ENCODE measurements around the gene PTPRN2.

DNA sequence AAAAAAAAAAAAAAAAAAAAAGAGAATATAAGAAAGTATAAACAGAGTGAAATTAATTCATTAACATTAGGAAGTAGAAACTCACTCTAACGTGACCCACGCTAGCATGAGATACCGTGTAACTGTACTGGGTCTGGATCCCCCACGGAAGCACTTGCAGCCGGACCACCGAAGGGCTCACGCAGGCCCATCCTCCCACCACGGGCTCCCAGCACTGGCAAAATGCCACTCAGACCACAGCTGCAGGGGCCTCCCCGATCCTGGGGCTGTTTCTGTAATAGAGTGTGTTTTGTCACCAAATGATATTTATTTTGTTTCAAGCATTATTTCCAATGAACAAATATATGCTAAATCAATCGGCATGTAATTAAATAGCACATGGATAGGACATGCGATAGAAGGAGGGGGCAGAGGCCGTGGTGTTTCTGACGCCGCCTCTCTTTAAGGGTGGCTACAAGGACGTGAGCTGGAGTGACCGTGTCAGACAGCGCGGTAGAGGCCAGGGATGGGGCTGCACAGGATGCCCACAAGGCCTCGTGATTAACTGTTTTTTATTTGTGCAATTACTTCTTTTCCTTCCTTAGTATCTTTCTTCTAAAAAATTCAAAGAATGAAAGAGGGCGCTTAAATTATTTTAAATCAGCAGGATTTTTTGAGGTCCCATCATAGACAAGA, 568.5 kb downstream of the PTPRN2 start:
- TF ChIP-seq, protein P1, sequence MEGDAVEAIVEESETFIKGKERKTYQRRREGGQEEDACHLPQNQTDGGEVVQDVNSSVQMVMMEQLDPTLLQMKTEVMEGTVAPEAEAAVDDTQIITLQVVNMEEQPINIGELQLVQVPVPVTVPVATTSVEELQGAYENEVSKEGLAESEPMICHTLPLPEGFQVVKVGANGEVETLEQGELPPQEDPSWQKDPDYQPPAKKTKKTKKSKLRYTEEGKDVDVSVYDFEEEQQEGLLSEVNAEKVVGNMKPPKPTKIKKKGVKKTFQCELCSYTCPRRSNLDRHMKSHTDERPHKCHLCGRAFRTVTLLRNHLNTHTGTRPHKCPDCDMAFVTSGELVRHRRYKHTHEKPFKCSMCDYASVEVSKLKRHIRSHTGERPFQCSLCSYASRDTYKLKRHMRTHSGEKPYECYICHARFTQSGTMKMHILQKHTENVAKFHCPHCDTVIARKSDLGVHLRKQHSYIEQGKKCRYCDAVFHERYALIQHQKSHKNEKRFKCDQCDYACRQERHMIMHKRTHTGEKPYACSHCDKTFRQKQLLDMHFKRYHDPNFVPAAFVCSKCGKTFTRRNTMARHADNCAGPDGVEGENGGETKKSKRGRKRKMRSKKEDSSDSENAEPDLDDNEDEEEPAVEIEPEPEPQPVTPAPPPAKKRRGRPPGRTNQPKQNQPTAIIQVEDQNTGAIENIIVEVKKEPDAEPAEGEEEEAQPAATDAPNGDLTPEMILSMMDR (IDR thresholded peaks at IDR 0.05), result no peak
- TF ChIP-seq POLR2AphosphoS5 (IDR thresholded peaks at IDR 0.05; ENCODE audit: low read depth, low read length) (no peak), TCF7L2 (IDR thresholded peaks at IDR 0.05; ENCODE audit: low read depth, low read length) (no peak), SIN3A (IDR thresholded peaks at IDR 0.05; ENCODE audit: borderline replicate concordance, insufficient read depth, low read depth, low read length) (no peak)
